H1 (cell line): Measurements from ENCODE around the gene SMAGP. TPM values are rescaled to one million over a fixed set of nuclear protein-coding genes. Genes with fewer than 3 reads are reported as not detected.

ENCODE experiments used
- BRCA1 ChIP-seq: IDR thresholded peaks from 2 replicates; pipeline ENCODE4 v1.6.1; 2012; ENCODE audit warnings: low read depth, low read length, improper control_type of control experiment
- CHD7 ChIP-seq: fragments of 300-600 bp; sonication (generic); IDR thresholded peaks from 2 replicates; pipeline ENCODE4 v1.7.1; 2012; ENCODE audit warnings: low read length, moderate library complexity, mild to moderate bottlenecking, inconsistent platforms; ENCODE audit not compliant: insufficient replicate concordance
- GTF2F1 ChIP-seq: IDR thresholded peaks from 2 replicates; pipeline ENCODE4 v1.6.1; 2012; ENCODE audit warnings: low read depth, low read length, improper control_type of control experiment, borderline replicate concordance
- JUN ChIP-seq: IDR thresholded peaks from 2 replicates; pipeline ENCODE4 v1.6.1; 2011; ENCODE audit warnings: low read depth, mild to moderate bottlenecking, improper control_type of control experiment, low read length
- KDM4A ChIP-seq: IDR thresholded peaks from one replicate; pipeline ENCODE4 v1.7.1; 2012; ENCODE audit warnings: low read depth, mild to moderate bottlenecking, moderate library complexity, low read length, inconsistent platforms; ENCODE audit not compliant: severe bottlenecking
- PHF8 ChIP-seq: fragments of 200-600 bp; sonication (generic); conservative IDR thresholded peaks from 2 replicates; pipeline ENCODE4 v1.7.1; 2012; ENCODE audit warnings: low read depth, mild to moderate bottlenecking, inconsistent platforms, low read length, moderate library complexity
- POLR2A ChIP-seq, 2 experiments: IDR thresholded peaks; 1 replicate in 1 of 2; 2 replicates in 1 of 2; pipeline ENCODE4 v1.6.1; 2011; ENCODE audit warnings: low read depth in 2 of 2, low read length in 2 of 2, mild to moderate bottlenecking in 2 of 2; ENCODE audit errors: control extremely low read depth in 1 of 2
- POLR2AphosphoS5 ChIP-seq: IDR thresholded peaks from 2 replicates; pipeline ENCODE4 v1.6.1; 2011; ENCODE audit warnings: low read depth, low read length
- POU5F1 ChIP-seq: IDR thresholded peaks from 2 replicates; pipeline ENCODE4 v1.6.1; 2011; ENCODE audit warnings: low read depth, mild to moderate bottlenecking, low read length, moderate library complexity
- RAD21 ChIP-seq, 2 experiments: IDR thresholded peaks in 1 of 2; conservative IDR thresholded peaks in 1 of 2; 2 replicates each; pipeline ENCODE4 v1.6.1; 2011; ENCODE audit warnings: low read depth in 2 of 2, low read length in 2 of 2, improper control_type of control experiment in 1 of 2, inconsistent platforms in 1 of 2, mild to moderate bottlenecking in 1 of 2, moderate library complexity in 1 of 2
- polyA plus RNA-seq, 7 experiments: library from polyadenylated mRNA; depleted of rRNA in 3 of 7; stranded (reverse) in 5 of 7; unstranded in 2 of 7; fragments of >200 nt in 5 of 7; fragments of 200-250 nt in 2 of 7; gene quantifications; 1 replicate in 5 of 7; 2 replicates in 1 of 7; 4 replicates in 1 of 7; pipeline versions ENCODE4 v1.2.1 to v1.2.3, GENCODE V29; 2011 to 2013; ENCODE audit warnings: missing spikeins in 2 of 7, mixed read lengths in 2 of 7
- total RNA-seq: library from RNA; stranded (reverse); fragmentation: NEBNext Ultra II Directional; extraction: Animal tissue kit (Norgen Biotek cat#: 25700); gene quantifications from 2 replicates; pipeline ENCODE4 v1.2.1, GENCODE V29; 2021

Gene SMAGP
- total and polyA plus RNA-seq, 2 of the 8 experiments (the other 6 are each of a cell fraction or from before 2014, with no cell fraction given), result 9.4 to 12.7 TPM

DNA sequence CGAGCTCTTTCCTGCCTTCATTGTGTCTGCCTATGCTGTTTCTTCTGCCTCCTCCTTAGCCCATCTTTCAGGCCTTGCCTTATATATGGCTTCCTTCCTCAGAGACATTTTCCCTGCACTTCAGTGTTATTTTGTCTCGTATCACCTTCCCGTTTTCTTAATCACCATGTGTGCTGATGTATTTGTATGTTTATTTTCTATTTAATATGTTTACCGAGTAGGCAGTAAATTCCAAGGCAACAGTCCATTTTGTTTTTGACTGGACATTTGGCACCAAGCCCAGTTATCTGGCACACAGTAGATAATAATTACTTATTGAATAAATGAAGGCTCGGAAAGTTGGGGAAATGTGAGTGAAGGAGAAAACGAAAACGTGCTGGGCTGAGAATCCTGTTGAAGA lies 47.8 kb downstream of the SMAGP start (continued):
- TF ChIP-seq CHD7, result no peak
- TF ChIP-seq RAD21 (IDR thresholded peaks at IDR 0.05 in 1 of 2, conservative IDR thresholded peaks at IDR 0.05 in 1 of 2; ENCODE audit: low read depth in 2 of 2, low read length in 2 of 2), result no peak
- TF ChIP-seq PHF8, result no peak
- no peak for TF ChIP-seq POU5F1
- TF ChIP-seq POLR2A (IDR thresholded peaks at IDR 0.05; ENCODE audit: control extremely low read depth in 1 of 2, low read depth in 2 of 2, low read length in 2 of 2), result no peak
- TF ChIP-seq GTF2F1, result no peak
- TF ChIP-seq JUN, result no peak
- no peak for TF ChIP-seq POLR2AphosphoS5
- TF ChIP-seq BRCA1, result no peak
- TF ChIP-seq KDM4A, result no peak
